Liver (tissue), 9 donors: ENCODE data around the gene RAPGEF2. TPM values are rescaled to one million over a fixed set of nuclear protein-coding genes. Genes with fewer than 3 reads are reported as not detected.

Source experiments
- DNase-seq: peaks from one replicate; pipeline ENCODE4 v3.0.0-alpha.2; 2017; ENCODE audit warnings: low spot score
- H3K27ac ChIP-seq, 2 donors: one replicate each; pipeline ENCODE4 v1.7.0; 2013; ENCODE audit warnings: inconsistent platforms in 2 of 2, low read length in 2 of 2, control low read depth in 1 of 2, low read depth in 1 of 2, mild to moderate bottlenecking in 1 of 2
- H3K27me3 ChIP-seq, 4 donors: one replicate each; pipeline versions ENCODE4 v1.6.1 to v1.7.0; 2013; ENCODE audit warnings: low read length in 3 of 4, inconsistent platforms in 1 of 4, mild to moderate bottlenecking in 1 of 4, moderate library complexity in 1 of 4; ENCODE audit not compliant: control insufficient read depth in 4 of 4, insufficient read depth in 4 of 4
- H3K36me3 ChIP-seq, 4 donors: one replicate each; pipeline versions ENCODE4 v1.6.1 to v1.7.0; 2013; ENCODE audit warnings: low read length in 3 of 4, mild to moderate bottlenecking in 3 of 4, low read depth in 1 of 4, moderate library complexity in 1 of 4; ENCODE audit not compliant: control insufficient read depth in 4 of 4, insufficient read depth in 3 of 4
- H3K4me1 ChIP-seq, 4 donors: one replicate each; pipeline versions ENCODE4 v1.6.1 to v1.7.0; 2013; ENCODE audit warnings: low read length in 3 of 4, mild to moderate bottlenecking in 3 of 4, moderate library complexity in 1 of 4; ENCODE audit not compliant: control insufficient read depth in 4 of 4, insufficient read depth in 4 of 4
- H3K4me3 ChIP-seq, 3 donors: one replicate each; pipeline versions ENCODE4 v1.6.1 to v1.7.0; 2013; ENCODE audit warnings: low read length in 3 of 3, control low read depth in 1 of 3, low read depth in 1 of 3, mild to moderate bottlenecking in 1 of 3
- H3K9ac ChIP-seq, 2 donors: one replicate each; pipeline ENCODE4 v1.7.0; 2013; ENCODE audit warnings: low read length in 2 of 2, mild to moderate bottlenecking in 2 of 2, moderate library complexity in 2 of 2, control low read depth in 1 of 2, low read depth in 1 of 2
- H3K9me3 ChIP-seq, 4 donors: one replicate each; pipeline versions ENCODE4 v1.6.1 to v1.7.0; 2013; ENCODE audit warnings: low read length in 3 of 4; ENCODE audit not compliant: control insufficient read depth in 4 of 4
- ATF3 ChIP-seq: IDR thresholded peaks from 2 replicates; pipeline ENCODE4 v1.6.1; 2016; ENCODE audit warnings: antibody characterized with exemption
- CTCF ChIP-seq: fragments of 150-350 bp; IDR thresholded peaks from 2 replicates; pipeline ENCODE4 v1.5.1; 2017; ENCODE audit warnings: improper control_type of control experiment, low read depth, low read length; ENCODE audit not compliant: missing input control
- EGR1 ChIP-seq, 2 donors: IDR thresholded peaks; 2 replicates each; pipeline ENCODE4 v1.6.1; 2016 to 2018; ENCODE audit warnings: antibody characterized with exemption in 2 of 2, low read depth in 2 of 2
- FOXA1 ChIP-seq: IDR thresholded peaks from 2 replicates; pipeline ENCODE4 v1.6.1; 2016; ENCODE audit warnings: antibody characterized with exemption
- FOXA2 ChIP-seq: IDR thresholded peaks from 2 replicates; pipeline ENCODE4 v1.6.1; 2016; ENCODE audit warnings: antibody characterized with exemption
- GABPA ChIP-seq, 2 donors: IDR thresholded peaks in 1 of 2; conservative IDR thresholded peaks in 1 of 2; 2 replicates each; pipeline ENCODE4 v1.6.1; 2016; ENCODE audit warnings: antibody characterized with exemption in 2 of 2, mild to moderate bottlenecking in 1 of 2, moderate library complexity in 1 of 2
- HNF4A ChIP-seq, 2 donors: conservative IDR thresholded peaks; 2 replicates each; pipeline ENCODE4 v1.6.1; 2016; ENCODE audit warnings: antibody characterized with exemption in 2 of 2, mild to moderate bottlenecking in 2 of 2
- HNF4G ChIP-seq: IDR thresholded peaks from 2 replicates; pipeline ENCODE4 v1.6.1; 2016; ENCODE audit warnings: antibody characterized with exemption
- JUND ChIP-seq, 2 donors: IDR thresholded peaks; 2 replicates each; pipeline ENCODE4 v1.6.1; 2016; ENCODE audit warnings: antibody characterized with exemption in 2 of 2
- MAX ChIP-seq: IDR thresholded peaks from 2 replicates; pipeline ENCODE4 v1.6.1; 2016; ENCODE audit warnings: antibody characterized with exemption
- NR2F2 ChIP-seq: IDR thresholded peaks from 2 replicates; pipeline ENCODE4 v1.6.1; 2016; ENCODE audit warnings: antibody characterized with exemption
- RAD21 ChIP-seq, 2 donors: IDR thresholded peaks; 2 replicates each; pipeline ENCODE4 v1.6.1; 2016; ENCODE audit warnings: antibody characterized with exemption in 2 of 2, mild to moderate bottlenecking in 2 of 2
- REST ChIP-seq: IDR thresholded peaks from 2 replicates; pipeline ENCODE4 v1.6.1; 2016; ENCODE audit warnings: antibody characterized with exemption, mild to moderate bottlenecking
- RXRA ChIP-seq, 2 donors: IDR thresholded peaks; 2 replicates each; pipeline ENCODE4 v1.6.1; 2017 to 2018; ENCODE audit warnings: antibody characterized with exemption in 2 of 2, mild to moderate bottlenecking in 1 of 2
- SP1 ChIP-seq: IDR thresholded peaks from 2 replicates; pipeline ENCODE4 v1.6.1; 2018; ENCODE audit warnings: antibody characterized with exemption, mild to moderate bottlenecking
- TAF1 ChIP-seq: conservative IDR thresholded peaks from 2 replicates; pipeline ENCODE4 v1.6.1; 2016; ENCODE audit warnings: antibody characterized with exemption, mild to moderate bottlenecking
- YY1 ChIP-seq: IDR thresholded peaks from 2 replicates; pipeline ENCODE4 v1.6.1; 2016; ENCODE audit warnings: antibody characterized with exemption, mild to moderate bottlenecking
- ZBTB33 ChIP-seq: IDR thresholded peaks from 2 replicates; pipeline ENCODE4 v1.6.1; 2016; ENCODE audit warnings: antibody characterized with exemption
- WGBS: extraction: QIAGEN DNeasy Blood & Tissue Kit; methylation state at CpG from one replicate; pipeline ENCODE4 v1.1.7; 2013; 5-methylcytosine and 5-hydroxymethylcytosine counted together
- polyA plus RNA-seq, 2 donors: library from polyadenylated mRNA; stranded (reverse) in 1 of 2; unstranded in 1 of 2; fragments of 200-250 nt in 1 of 2; fragments of >200 nt in 1 of 2; fragmentation: Nextera tagmentation in 1 of 2; extraction: Ambion mirVana in 1 of 2; gene quantifications; one replicate each; pipeline versions ENCODE4 v1.2.1 to v1.2.3, GENCODE V29; 2013 to 2015
- total RNA-seq, 2 donors: library from RNA; depleted of rRNA; stranded (reverse); fragments of >200 nt; gene quantifications; one replicate each; pipeline ENCODE4 v1.2.3, GENCODE V29; 2014
- donor health status: healthy.
- donor health status: healthy.
- donor health status: healthy.
- donor health status: healthy.
- donor health status: healthy.

RAPGEF2 gene
- total and polyA plus RNA-seq, 4 donors: 7.3 to 90.4 (median 32.2) TPM

- no peak for TF ChIP-seq ATF3
Observed at GRCh38 chr4:159282329-159282728, 179.4 kb downstream of the RAPGEF2 start (continued).

GRCh38 chr4:159282944-159283343 is 180.1 kb downstream of the RAPGEF2 start:
- Histone ChIP-seq H3K27ac (peak overlapping the region; percentile 58 to 73), H3K9me3 (no peaks in the 10 kb centered on the region), H3K36me3 (no peaks in the 10 kb centered on the region), H3K4me3 (no peak overlapping the region), H3K27me3 (no peaks in the 10 kb centered on the region), H3K9ac (no peak overlapping the region), H3K4me1 (peaks cover 5 to 44% (median 22%) of the 10 kb centered on the region in 4 donors)
- 28% methylated on average over 2 of the region's 2 CpGs for WGBS
- TF ChIP-seq RAD21 (IDR thresholded peaks at IDR 0.05): no peak
- no peak for TF ChIP-seq JUND (IDR thresholded peaks at IDR 0.05)
- TF ChIP-seq YY1: no peak
- peak; percentile 22 to 26 for TF ChIP-seq HNF4A (conservative IDR thresholded peaks at IDR 0.05)
- peak in 1 of 2 donors; percentile 36 for TF ChIP-seq RXRA (IDR thresholded peaks at IDR 0.05)
- no peak for TF ChIP-seq ZBTB33
- DNase-seq: no peak

GRCh38 chr4:159283696-159284095 is 180.8 kb downstream of the RAPGEF2 start:
- DNase-seq: no peak
- WGBS: 82% methylated on average over 1 of the region's 1 CpG
- Histone ChIP-seq H3K4me1 (peaks cover 5 to 42% (median 22%) of the 10 kb centered on the region in 4 donors), H3K27me3 (no peaks in the 10 kb centered on the region), H3K36me3 (no peaks in the 10 kb centered on the region), H3K9me3 (no peaks in the 10 kb centered on the region), H3K9ac (no peak overlapping the region), H3K4me3 (no peak overlapping the region), H3K27ac (peak overlapping the region in 1 of 2 donors; percentile 47)
- no peak for TF ChIP-seq EGR1 (IDR thresholded peaks at IDR 0.05; ENCODE audit: low read depth in 2 of 2)
- no peak for TF ChIP-seq HNF4G
- TF ChIP-seq GABPA (IDR thresholded peaks at IDR 0.05 in 1 of 2, conservative IDR thresholded peaks at IDR 0.05 in 1 of 2): no peak
- no peak for TF ChIP-seq MAX
- no peak for TF ChIP-seq ZBTB33
- no peak for TF ChIP-seq ATF3
- no peak for TF ChIP-seq REST
- TF ChIP-seq TAF1: no peak
- no peak for TF ChIP-seq CTCF
- TF ChIP-seq HNF4A (conservative IDR thresholded peaks at IDR 0.05): no peak
- no peak for TF ChIP-seq YY1
- no peak for TF ChIP-seq FOXA2
- TF ChIP-seq SP1: no peak
- no peak for TF ChIP-seq FOXA1
- TF ChIP-seq NR2F2: no peak
- no peak for TF ChIP-seq RXRA (IDR thresholded peaks at IDR 0.05)
- TF ChIP-seq RAD21 (IDR thresholded peaks at IDR 0.05): no peak
